NCI-H748 treated with DMSO at 0.1 percent for 48 hours (cell line): Measurements from ENCODE around the gene CDK6.
"Not testable (repeated sequence)": the region's sequence is repeated elsewhere in the genome, so short reads cannot be mapped to it uniquely, and the experiment has no call there.

Source experiments
- DNase-seq: peaks from one replicate; lab custom pipeline; 2025; lab: John Stamatoyannopoulos, UW

CDK6 gene

GRCh38 chr7:92836489-92836999 is at the start of gene CDK6:
Gene CDK6 (minus strand): TSS chr7:92836573. CDS start chr7:92833323, 3,250 bp downstream.
- DNase-seq = no peak

- DNase-seq = not testable (repeated sequence)
Observed at GRCh38 chr7:92886039-92886438, 49.7 kb upstream of the CDK6 start.

DNA sequence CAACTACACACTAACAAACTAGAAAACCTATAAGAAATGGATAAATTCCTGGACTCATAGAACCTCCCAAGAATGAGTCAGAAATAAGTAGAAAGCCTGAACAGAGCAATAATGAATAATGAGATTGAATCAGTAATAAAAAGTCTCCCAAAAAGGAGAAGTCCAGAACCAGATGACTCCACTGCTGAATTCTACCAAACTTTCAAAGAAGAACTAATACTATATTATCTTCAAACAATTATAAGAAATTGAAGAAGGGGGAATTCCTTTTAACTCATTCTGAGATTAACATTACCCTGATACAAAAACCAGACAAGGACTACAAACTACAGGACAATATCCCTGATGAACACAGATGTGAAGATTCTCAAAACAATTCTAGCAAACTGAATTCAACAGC is 47.8 kb upstream of the CDK6 start:
- DNase-seq = no peak

DNA sequence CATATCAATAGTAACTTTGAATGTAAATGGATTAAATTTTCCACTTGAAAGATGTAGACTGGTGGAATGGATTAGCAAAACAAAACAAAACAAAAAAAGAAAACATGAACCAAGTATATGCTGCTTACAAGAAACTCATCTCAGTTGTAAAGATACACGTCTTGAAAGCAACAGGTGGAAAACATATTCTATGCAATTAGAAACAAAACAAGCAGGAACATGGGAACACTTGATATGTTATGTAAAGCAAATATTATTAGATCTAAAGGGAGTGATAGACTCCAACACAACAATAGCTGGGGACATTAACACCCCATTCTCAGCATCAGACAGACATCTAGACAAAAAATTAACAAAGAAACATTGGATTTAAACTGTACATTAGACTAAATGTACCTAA is 46.4 kb upstream of the CDK6 start:
- no peak for DNase-seq

- no peak for DNase-seq
Observed at GRCh38 chr7:92881091-92881485, 44.7 kb upstream of the CDK6 start.

- DNase-seq = no peak
Observed at GRCh38 chr7:92880212-92881090, 44.1 kb upstream of the CDK6 start.

GRCh38 chr7:92877367-92877766 is 41.0 kb upstream of the CDK6 start:
- no peak for DNase-seq

GRCh38 chr7:92876836-92877235 is 40.5 kb upstream of the CDK6 start:
- DNase-seq = no peak

- DNase-seq = no peak
Observed at GRCh38 chr7:92875719-92876118, 39.3 kb upstream of the CDK6 start.

DNA sequence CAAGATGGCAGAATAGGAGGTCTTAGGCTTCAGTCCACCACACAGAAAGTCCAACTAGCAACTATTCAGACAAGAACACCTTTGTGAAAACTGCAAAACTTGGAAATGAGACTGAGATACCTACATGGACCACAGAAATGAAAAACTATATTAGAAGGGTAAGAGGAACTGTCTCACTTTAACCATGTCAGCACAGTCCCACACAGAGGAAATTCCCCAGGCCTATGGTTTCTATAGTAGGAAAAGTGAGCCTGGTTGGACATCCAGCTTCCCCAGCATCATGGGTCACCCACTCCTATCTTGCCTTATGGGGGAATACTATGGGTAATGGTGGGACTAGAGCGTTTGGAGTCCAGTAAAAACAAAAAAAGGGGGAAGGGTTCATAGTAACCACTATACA is 38.8 kb upstream of the CDK6 start:
- no peak for DNase-seq

GRCh38 chr7:92874567-92874966 is 38.2 kb upstream of the CDK6 start:
- DNase-seq = no peak

DNA sequence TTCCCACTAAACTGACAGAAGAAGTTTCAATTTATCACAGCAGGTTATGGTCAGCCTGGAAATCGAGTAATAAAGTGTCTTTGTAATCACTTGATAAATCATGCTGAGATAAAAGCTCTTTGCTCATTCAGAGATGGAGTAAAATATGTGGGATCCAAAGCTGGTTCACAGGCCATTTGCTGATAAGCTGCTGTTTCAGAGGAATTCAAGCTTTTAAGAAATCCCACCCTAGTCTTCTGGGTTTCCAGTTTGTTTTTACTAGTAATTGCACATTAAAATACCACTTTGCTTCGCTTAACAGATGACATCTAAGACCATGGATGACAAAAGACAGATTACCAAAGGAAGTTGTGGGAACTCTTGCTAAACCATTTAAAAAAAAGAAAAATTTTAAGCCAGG is 37.4 kb upstream of the CDK6 start:
- DNase-seq = no peak

DNA sequence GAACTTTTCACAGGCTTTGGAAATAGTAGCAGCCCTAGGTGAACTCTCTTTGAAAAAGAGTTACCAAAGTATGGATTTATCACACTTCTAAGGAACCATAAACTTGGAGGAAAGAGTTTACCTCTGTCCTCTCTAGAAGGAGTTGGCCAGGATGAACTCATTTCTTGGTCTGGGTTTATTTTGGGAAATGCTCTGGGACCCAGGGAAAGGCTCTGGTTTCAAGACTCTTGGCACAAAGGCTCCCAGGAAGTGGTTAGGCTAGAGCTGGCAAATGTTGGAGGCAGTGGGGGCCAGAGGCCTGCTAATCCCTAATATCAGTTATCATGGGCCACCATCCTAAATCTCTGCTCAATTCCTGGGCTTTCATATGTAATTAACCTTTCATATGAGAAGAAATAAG is 36.3 kb upstream of the CDK6 start:
- no peak for DNase-seq

- DNase-seq = no peak
Observed at GRCh38 chr7:92868683-92869293, 32.4 kb upstream of the CDK6 start.

GRCh38 chr7:92864169-92864568 is 27.8 kb upstream of the CDK6 start:
- not testable (repeated sequence) for DNase-seq

GRCh38 chr7:92856436-92856835 is 20.1 kb upstream of the CDK6 start:
- no peak for DNase-seq

GRCh38 chr7:92854501-92855238 is 18.3 kb upstream of the CDK6 start:
- DNase-seq = no peak

DNA sequence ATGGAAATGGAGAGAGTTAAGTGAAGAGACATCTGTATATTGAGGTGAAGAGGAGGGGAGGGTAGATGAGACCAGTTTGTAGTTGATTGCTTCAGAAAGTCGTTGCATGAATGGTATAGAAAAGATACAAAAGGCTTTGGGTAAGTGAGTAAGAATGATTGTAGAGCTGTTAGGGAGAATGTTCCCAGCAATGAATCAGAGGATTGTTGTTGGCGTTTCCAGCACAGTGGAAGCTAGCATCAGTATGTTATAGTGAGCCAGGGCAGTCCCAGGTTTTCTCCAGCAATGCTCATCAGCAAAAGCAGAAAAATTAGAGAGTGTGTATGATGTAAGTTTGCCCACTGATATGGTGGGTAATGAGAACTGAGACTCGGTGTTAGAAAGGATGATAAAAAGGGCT is 15.4 kb upstream of the CDK6 start:
- no peak for DNase-seq

DNA sequence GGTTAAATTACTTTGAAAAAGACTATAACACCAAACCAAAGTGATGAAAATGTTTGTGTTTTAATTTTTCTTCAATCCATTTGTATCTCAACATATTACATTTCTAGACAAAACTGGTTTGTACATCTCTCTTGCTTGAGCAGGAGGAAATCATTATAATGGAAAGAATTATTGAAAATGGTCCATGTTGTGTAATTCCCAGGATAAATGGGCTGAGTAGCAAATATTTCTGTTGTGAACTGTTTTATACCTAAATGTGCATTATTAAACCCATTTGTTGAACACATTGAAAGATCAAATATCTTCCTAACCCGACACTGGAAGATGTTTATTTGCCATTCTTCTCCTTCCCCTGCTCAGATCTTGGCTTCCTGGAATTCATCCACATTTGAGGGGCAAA is 14.1 kb upstream of the CDK6 start:
- no peak for DNase-seq

GRCh38 chr7:92849322-92849721 is 12.9 kb upstream of the CDK6 start:
- no peak for DNase-seq

GRCh38 chr7:92848851-92849250 is 12.5 kb upstream of the CDK6 start:
- DNase-seq = no peak

GRCh38 chr7:92848441-92848840 is 12.1 kb upstream of the CDK6 start:
- DNase-seq = no peak

DNA sequence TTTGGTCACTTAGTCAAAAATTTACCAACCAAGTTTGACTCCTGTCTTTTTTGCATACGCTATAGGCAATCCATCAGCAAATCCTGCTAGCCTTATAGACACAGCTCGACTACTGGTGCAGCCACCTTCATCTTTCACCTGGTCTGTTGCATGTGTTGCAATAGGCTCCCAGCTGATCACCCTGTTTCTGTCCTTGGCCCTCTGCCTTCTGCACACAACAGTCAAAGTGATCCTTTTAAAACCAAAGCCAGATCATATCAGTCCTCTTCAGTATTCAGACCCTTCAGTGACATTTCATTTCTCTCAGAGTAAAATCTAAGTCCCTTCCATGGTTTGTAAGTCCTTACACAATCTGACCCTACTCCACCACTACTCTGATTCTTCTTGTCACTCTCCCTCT is 10.9 kb upstream of the CDK6 start:
- no peak for DNase-seq
